MM.1S (cell line): ENCODE results near the gene FRAT1.

Experiments
- EZH2 ChIP-seq: fragments of 300-600 bp; sonication (generic); optimal IDR thresholded peaks from 2 replicates; pipeline ENCODE3; 2017; ENCODE audit warnings: low read depth, mild to moderate bottlenecking, antibody characterized with exemption, low read length, mixed read lengths
- TF ChIP-seq, protein P1 (sequence below): fragments of 300-600 bp; sonication (generic); IDR thresholded peaks from 2 replicates; pipeline ENCODE4 v1.5.1; 2016; ENCODE audit warnings: antibody characterized with exemption, low read length, mixed read lengths

DNA sequence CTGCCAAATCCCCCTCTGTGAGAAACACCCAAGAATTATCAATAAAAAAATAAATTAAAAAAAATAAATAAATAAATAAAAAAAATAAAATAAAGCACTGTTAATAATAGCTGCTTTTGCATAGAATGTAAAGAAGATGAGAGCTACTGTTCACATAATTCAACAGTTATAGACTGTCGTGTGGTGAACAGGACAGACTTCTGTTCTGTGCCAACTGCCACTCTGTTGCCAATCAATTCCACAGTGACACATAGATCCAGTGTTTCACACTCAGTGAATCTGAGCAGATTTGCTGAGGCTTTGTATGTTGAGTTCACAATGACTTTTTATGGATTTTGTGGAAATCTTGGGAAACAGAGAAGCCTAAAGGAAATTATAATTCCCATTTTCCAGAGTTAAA, 41.5 kb upstream of the FRAT1 start:
- TF ChIP-seq, protein P1, sequence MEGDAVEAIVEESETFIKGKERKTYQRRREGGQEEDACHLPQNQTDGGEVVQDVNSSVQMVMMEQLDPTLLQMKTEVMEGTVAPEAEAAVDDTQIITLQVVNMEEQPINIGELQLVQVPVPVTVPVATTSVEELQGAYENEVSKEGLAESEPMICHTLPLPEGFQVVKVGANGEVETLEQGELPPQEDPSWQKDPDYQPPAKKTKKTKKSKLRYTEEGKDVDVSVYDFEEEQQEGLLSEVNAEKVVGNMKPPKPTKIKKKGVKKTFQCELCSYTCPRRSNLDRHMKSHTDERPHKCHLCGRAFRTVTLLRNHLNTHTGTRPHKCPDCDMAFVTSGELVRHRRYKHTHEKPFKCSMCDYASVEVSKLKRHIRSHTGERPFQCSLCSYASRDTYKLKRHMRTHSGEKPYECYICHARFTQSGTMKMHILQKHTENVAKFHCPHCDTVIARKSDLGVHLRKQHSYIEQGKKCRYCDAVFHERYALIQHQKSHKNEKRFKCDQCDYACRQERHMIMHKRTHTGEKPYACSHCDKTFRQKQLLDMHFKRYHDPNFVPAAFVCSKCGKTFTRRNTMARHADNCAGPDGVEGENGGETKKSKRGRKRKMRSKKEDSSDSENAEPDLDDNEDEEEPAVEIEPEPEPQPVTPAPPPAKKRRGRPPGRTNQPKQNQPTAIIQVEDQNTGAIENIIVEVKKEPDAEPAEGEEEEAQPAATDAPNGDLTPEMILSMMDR, result no peak
- TF ChIP-seq EZH2, result no peak
